ENCODE data around the gene PLEKHM3. TPM values are rescaled to one million over a fixed set of nuclear protein-coding genes. Genes with fewer than 3 reads are reported as not detected.

PLEKHM3 gene
- total RNA-seq, 6 donors from 2014 or later: 16.4 to 56.3 (median 28.6) TPM

- Histone ChIP-seq H3K36me3 (no peaks in the 10 kb centered on the region), H3K27ac (no peak overlapping the region), H3K9me3 (no peaks in the 10 kb centered on the region), H3K4me3 (no peak overlapping the region), H3K27me3 (no peaks in the 10 kb centered on the region), H3K4me1 (no peaks in the 10 kb centered on the region)
- ATAC-seq (ENCODE audit: low FRiP score in 2 of 2): no peak
- TF ChIP-seq CTCF (IDR thresholded peaks at IDR 0.05) (no peak), POLR2AphosphoS5 (IDR thresholded peaks at IDR 0.05) (no peak)
- WGBS, 2 donors: 79 to 87% methylated on average over 4 of the region's 4 CpGs
- DNase-seq: no peak
Measured at GRCh38 chr2:208066016-208066415, 40.7 kb upstream of the PLEKHM3 start.

GRCh38 chr2:208065476-208065875 lies 40.1 kb upstream of the PLEKHM3 start:
- no peaks in the 10 kb centered on the region for H3K9me3 ChIP-seq
- TF ChIP-seq POLR2A (IDR thresholded peaks at IDR 0.05): no peak
- TF ChIP-seq CTCF (IDR thresholded peaks at IDR 0.05): no peak
- TF ChIP-seq POLR2AphosphoS5 (IDR thresholded peaks at IDR 0.05): no peak
- TF ChIP-seq EP300 (IDR thresholded peaks at IDR 0.05): no peak
- WGBS, 2 donors: 67 to 73% methylated on average over 5 of the region's 5 CpGs
- ATAC-seq (ENCODE audit: low FRiP score in 2 of 2): no peak
- H3K27me3 ChIP-seq: no peaks in the 10 kb centered on the region
- no peak overlapping the region for H3K4me3 ChIP-seq
- no peak overlapping the region for H3K27ac ChIP-seq
- no peak for DNase-seq
- no peaks in the 10 kb centered on the region for H3K36me3 ChIP-seq
- H3K4me1 ChIP-seq: no peaks in the 10 kb centered on the region

GRCh38 chr2:208064220-208064961 lies 39.1 kb upstream of the PLEKHM3 start:
- no peak overlapping the region for H3K4me3 ChIP-seq

GRCh38 chr2:208062961-208063360 lies 37.6 kb upstream of the PLEKHM3 start:
- Histone ChIP-seq H3K4me1 (no peaks in the 10 kb centered on the region), H3K27ac (no peak overlapping the region), H3K9me3 (no peaks in the 10 kb centered on the region), H3K4me3 (no peak overlapping the region), H3K36me3 (no peaks in the 10 kb centered on the region), H3K27me3 (no peaks in the 10 kb centered on the region)
- TF ChIP-seq POLR2A (IDR thresholded peaks at IDR 0.05): no peak
- no peak for DNase-seq
- 70 to 77% methylated on average over 2 of the region's 2 CpGs for WGBS, 2 donors
- ATAC-seq (ENCODE audit: low FRiP score in 2 of 2): no peak

More at GRCh38 chr2:208064220-208064961, 39.1 kb upstream of the PLEKHM3 start:
- Histone ChIP-seq H3K4me1 (no peaks in the 10 kb centered on the region), H3K36me3 (no peaks in the 10 kb centered on the region), H3K9me3 (no peaks in the 10 kb centered on the region), H3K27me3 (no peaks in the 10 kb centered on the region), H3K27ac (no peak overlapping the region)
- DNase-seq (no peak), ATAC-seq (ENCODE audit: low FRiP score in 2 of 2) (no peak)
- no peak for TF ChIP-seq POLR2A (IDR thresholded peaks at IDR 0.05)
- TF ChIP-seq POLR2AphosphoS5 (IDR thresholded peaks at IDR 0.05): no peak
- TF ChIP-seq EP300 (IDR thresholded peaks at IDR 0.05): no peak
- no peak for TF ChIP-seq CTCF (IDR thresholded peaks at IDR 0.05)
- WGBS, 2 donors: 56 to 64% methylated on average over 8 of the region's 8 CpGs

- no peak overlapping the region for H3K27ac ChIP-seq
- no peaks in the 10 kb centered on the region for H3K9me3 ChIP-seq
- 51 to 59% methylated on average over 4 of the region's 4 CpGs for WGBS, 2 donors
- H3K36me3 ChIP-seq: no peaks in the 10 kb centered on the region
- DNase-seq: no peak
- no peaks in the 10 kb centered on the region for H3K4me1 ChIP-seq
- ATAC-seq (ENCODE audit: low FRiP score in 2 of 2): no peak
- H3K27me3 ChIP-seq: no peaks in the 10 kb centered on the region
- TF ChIP-seq POLR2A (IDR thresholded peaks at IDR 0.05): no peak
- no peak for TF ChIP-seq CTCF (IDR thresholded peaks at IDR 0.05)
- TF ChIP-seq EP300 (IDR thresholded peaks at IDR 0.05): no peak
- TF ChIP-seq POLR2AphosphoS5 (IDR thresholded peaks at IDR 0.05): no peak
- no peak overlapping the region for H3K4me3 ChIP-seq
Measured at GRCh38 chr2:208062113-208062512, 36.8 kb upstream of the PLEKHM3 start.
